NCI-H526 (cell line): Measurements from ENCODE around the gene KCTD11.
"Not testable (repeated sequence)": the region's sequence is repeated elsewhere in the genome, so short reads cannot be mapped to it uniquely, and the experiment has no call there.

Experiments
- DNase-seq, 2 experiments: peaks; one replicate each; lab custom pipeline; 2025; lab: John Stamatoyannopoulos, UW

The KCTD11 gene

DNA sequence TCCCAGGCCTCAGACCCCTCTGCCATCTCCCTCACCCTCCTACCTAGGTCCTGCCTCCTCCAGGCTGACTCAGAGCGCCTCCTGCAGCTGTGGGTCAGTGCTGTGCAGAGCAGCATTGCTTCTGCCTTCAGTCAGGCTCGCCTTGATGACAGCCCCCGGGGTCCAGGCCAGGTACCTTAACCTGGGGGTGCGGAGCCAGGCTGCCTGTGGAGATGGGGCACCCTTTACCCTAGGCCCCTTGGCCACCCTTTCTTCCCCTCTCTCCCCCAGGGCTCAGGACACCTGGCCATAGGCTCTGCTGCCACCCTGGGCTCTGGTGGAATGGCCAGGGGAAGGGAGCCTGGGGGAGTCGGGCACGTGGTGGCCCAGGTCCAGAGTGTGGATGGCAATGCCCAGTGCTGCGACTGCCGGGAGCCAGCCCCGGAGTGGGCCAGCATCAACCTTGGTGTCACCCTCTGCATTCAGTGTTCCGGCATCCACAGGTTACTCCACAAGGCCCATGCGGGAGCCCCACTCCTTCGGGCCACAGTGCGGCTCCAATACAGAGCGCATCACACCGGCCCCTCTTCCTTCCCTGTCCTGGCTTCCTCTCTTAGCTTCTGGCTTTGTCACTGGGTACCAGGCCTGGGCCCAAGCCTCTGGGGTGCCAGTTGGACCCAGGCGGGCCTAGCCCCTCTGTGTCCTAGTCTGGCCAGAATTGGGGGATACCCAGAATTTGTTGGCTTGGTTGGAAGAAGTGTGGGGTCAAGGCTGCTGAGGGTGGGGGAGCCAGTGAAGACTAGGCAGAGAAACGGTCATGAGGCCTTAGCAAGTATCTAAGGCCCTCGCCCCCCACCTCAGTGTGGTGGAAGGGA, 5.0 kb upstream of the KCTD11 start:
- DNase-seq = no peak

DNA sequence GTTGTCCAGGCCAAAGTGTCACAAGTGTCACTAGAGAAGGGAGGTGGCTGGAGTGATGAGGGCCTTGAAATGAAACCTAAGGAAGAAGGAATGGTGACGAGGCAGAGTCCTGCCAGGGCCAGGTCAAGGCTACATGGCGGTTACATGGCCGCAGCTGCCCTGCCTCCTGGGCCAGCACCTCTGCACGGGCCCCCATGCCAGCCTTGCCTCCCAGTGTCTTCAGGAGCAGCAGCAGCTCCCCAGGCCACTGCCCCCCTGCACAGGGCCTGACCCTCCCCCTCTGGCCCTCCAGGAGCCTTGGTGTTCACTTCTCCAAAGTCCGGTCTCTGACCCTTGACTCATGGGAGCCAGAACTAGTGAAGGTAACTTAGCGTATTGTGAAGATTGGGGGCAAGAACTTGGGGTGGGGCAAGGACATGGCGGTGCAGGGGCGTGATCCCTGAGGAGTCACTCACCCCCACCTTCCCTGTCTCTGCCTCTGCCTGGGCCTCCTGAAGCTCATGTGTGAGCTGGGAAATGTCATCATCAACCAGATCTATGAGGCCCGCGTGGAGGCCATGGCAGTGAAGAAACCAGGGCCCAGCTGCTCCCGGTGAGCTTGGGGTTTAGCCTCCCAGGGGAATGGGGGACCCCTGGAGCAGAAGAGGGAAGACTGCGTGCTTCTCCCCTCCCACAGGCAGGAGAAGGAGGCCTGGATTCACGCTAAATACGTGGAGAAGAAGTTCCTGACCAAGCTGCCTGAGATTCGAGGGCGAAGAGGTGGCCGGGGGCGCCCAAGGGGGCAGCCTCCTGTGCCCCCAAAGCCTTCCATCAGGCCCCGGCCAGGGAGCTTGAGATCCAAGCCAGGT, 4.1 kb upstream of the KCTD11 start:
- no peak for DNase-seq

DNA sequence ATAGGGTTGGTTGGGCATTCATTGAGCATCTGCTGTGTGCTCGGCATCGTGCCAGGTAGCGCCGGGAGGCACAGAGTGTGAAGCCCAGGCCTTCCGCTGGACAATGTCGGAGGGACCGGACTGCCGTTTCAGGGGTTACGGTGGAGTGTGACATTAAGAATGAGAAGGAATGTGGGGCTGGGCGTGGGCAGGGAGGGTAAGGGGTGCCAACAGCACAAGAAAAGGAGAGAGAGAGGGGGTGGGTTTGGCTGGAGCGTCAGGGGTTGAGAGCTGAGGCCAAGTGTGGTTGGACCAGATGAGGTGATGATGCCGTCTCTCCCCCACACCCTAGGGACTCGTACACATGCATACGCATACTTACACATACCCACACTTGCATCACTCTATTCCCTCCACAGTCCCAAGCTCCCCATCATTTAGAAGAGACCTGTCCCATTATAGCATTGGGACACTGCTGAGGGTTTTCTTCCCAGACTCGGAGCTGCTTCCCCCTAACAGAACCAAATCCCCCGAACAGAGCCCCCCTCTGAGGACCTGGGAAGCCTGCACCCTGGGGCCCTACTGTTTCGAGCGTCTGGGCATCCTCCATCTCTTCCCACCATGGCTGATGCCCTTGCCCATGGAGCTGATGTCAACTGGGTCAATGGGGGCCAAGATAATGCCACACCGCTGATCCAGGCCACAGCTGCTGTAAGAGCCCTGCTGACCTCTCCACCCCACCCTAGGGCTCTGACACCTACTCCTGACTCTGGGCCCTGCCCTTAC, 3.3 kb upstream of the KCTD11 start:
- DNase-seq = no peak

DNA sequence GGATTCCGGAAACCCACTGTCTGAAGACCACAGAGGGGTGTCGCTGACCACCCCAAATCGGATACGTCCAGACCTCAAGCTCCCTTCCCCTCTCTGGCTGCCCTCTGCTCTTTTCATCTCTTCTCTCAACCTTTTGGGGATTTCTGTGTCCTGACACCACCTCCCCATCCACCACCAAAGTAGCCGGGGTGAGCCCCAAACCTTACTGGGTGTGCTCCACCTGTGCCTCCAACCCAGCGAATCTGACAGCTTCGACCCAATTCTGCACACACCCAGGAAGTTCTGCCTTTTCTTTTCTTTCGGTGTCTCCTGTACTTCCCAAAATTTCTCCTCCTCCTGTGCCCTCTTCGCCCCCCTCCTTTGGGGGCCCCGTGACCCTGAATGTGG, 534 bp downstream of the KCTD11 start:
- DNase-seq = no peak

DNA sequence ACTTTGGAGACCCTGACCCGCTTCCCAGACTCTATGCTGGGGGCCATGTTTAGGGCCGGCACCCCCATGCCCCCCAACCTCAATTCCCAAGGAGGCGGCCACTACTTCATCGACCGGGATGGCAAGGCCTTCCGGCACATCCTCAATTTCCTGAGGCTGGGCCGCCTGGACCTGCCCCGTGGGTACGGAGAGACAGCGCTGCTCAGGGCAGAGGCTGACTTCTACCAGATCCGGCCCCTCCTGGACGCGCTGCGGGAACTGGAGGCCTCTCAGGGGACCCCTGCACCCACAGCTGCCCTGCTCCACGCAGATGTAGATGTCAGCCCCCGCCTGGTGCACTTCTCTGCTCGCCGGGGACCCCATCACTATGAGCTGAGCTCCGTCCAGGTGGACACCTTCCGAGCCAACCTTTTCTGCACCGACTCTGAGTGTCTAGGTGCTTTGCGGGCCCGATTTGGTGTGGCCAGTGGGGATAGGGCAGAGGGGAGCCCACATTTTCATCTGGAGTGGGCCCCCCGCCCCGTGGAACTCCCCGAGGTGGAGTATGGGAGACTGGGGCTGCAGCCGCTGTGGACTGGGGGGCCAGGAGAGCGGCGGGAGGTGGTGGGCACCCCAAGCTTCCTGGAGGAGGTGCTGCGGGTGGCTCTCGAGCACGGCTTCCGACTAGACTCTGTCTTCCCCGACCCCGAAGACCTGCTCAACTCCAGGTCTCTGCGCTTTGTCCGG, 1.1 kb downstream of the KCTD11 start:
- DNase-seq = no peak

DNA sequence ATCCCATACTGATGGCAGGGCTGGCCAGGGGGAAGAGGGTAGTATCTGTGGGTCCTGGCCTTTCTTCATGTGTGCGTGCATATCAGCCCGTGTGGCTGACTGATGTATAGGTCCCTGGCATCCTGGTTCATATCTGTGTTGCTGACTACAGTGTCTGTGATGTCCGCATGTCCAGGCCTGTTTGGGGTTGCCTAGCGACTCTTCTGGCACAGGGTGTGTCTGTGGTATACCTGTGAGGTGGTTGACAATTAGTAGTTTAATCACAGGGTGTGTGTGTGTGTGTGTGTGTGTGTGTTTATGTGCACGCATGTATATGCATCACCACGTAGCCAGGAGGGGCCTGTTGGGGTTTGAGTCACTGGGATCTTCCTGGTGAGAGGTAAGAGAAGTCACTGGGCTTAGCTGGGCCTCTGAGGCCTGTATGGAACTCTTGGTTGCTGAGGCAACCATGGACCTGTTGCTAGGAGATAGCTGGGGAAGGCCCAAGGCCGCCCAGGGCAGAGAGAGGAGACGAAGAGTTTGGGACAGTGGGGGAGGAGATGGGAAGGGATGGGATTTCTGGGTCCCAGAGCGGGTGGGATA, 2.4 kb downstream of the KCTD11 start:
- DNase-seq = peak in 1 of 2 experiments; percentile 22

DNA sequence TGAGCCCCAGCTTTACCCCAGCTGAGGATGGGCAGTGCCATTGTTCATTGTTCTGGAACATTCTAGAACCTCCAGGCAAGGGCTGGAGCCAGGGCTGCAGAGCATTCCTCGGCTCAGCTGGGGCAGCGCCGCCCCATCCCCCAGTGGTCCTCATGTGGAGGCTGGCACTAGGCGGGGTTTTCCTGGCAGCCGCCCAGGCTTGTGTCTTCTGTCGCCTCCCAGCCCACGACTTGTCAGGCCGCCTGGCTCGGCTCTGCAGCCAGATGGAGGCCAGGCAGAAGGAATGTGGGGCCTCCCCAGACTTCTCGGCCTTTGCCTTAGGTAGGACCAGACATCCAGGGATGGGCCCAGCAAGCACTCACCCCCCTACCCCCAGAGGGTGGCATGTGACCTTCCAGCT, 3.1 kb downstream of the KCTD11 start, which contains the start of gene TMEM95:
TSS of gene TMEM95 (plus strand) at position 104 of the 400 bp plus-strand sequence. CDS start at position 153, 49 bp downstream.
- no peak for DNase-seq

DNA sequence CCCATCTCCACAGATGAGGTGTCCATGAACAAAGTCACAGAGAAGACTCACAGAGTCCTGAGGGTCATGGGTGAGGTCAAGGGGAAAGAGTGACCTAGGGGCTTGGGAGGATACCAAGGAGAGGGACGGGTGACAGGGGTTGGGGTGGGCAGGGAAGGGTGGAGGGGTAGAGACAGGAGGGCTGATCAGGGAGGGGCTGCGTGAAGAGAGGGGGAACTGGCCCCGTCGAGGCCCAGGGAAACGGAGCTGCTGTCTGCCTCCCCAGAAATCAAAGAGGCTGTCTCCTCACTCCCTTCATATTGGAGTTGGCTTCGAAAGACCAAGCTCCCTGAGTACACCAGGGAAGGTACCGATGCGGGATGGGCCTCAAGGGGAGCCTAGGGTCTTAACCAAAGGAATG, 3.6 kb downstream of the KCTD11 start:
- no peak for DNase-seq

DNA sequence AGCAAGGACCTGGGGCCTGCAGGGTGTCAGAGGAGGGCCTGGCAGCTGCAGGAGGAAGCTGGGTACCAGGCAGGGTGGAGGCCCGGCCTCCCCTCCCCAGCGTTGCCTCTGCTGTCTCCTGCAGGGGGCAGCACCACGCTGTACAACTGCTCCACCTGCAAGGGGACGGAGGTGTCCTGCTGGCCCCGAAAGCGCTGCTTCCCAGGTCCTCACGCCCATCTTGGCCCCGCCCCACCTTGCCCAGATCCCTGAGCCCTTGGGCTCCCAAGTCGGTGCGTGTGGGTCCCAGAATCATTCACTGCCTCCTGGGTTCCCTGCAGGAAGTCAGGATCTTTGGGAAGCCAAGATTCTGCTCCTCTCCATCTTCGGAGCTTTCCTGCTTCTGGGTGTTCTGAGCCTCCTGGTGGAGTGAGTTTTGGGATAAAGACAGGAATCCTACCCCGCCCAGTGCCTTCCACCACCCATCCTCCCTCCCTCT, 4.1 kb downstream of the KCTD11 start:
- DNase-seq = peak; percentile 37 to 82

DNA sequence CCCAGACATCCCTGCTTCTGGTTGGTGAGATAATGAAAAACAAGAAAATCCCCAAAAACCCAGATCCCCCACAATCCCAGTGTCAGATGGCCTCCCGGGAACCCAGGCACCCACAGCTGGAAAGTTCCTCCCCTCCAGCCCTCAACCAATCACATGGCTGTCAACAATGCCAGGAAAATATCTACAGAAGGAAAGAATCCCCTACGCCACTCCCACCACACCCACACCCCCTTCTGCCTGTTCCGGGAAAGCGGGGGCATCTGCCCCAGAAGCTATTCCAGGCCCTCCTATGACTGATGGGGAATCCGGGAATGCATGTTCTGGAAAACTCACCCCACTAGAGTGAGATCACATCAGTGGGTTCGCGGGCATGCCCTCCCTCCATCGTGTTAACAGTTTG, 4.8 kb downstream of the KCTD11 start:
- no peak for DNase-seq

DNA sequence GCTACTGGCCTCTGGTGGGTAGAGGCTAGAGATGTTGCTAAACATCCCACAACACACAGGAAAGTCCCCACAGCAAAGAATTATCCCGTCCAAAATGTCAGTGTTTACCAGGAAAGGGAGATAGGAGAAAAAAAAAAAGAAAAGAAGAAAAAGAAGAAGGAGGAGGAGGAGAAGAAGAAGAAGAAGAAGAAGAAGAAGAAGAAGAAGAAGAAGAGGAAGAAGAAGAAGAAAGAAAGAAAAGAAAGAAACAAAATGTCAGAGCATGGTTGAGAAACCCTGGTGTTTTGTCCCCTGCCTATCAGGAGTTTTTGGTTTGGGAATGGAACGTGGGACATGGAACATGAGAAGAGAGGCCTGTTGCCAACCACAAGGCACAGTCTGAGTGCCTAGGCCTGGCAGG, 5.4 kb downstream of the KCTD11 start:
- no peak for DNase-seq

DNA sequence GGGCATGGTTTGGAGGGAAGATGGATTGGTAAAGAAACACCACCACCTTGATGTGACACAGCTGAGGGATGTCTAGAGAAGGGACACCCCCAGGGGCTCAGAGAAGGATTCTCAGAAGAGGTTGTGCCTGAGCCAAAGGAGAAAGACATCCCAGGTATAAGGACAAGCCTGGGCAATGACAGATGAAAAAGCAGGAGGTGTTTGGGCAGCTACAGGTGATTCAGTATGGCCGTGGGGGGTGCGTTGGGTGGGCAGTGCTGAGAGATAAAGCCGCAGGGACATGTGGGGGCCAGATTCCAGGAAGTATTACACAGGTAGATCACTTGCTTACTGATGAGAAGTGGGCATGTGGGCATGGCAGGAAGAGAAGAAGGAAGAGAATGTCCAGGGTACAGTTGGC, 9.9 kb downstream of the KCTD11 start:
- DNase-seq = no peak

DNA sequence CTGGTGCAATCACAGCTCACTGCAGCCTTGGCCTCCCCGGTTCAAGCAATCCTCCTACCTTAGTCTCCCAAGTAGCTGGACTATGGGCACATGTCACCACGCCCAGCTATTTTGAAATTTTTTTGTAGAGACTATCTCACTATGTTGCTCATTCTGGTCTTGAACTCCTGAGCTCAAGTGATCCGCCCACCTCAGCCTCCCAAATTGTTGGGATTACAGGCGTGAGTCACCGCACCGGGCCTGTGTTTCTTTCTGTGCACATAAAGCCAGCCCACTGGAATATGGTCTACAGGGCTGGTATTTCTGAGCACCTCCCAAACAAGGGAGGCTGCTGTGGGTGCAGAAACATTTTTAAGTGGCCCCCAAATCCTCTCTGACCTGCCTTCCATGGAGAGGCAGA, 11.3 kb downstream of the KCTD11 start:
- DNase-seq = no peak

DNA sequence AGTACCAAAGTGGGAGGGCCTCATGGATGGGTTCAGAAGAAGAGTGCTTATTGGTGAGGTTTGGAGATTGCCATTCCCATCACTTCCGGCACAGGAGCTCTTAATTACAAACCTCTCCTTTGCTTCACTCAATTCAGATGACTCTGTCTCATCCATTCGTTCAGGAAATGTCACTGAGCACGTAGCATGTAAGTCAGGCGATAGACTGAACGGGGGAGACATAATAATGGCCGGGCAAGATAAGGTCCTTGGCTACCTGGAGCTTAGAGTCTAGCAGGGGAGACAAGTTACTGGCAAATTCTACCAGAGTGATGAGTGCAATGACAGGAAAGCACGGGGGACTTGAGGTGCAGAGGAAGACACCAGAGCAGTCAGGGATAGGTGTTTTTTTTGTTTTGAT, 14.0 kb downstream of the KCTD11 start:
- DNase-seq = not testable (repeated sequence)

DNA sequence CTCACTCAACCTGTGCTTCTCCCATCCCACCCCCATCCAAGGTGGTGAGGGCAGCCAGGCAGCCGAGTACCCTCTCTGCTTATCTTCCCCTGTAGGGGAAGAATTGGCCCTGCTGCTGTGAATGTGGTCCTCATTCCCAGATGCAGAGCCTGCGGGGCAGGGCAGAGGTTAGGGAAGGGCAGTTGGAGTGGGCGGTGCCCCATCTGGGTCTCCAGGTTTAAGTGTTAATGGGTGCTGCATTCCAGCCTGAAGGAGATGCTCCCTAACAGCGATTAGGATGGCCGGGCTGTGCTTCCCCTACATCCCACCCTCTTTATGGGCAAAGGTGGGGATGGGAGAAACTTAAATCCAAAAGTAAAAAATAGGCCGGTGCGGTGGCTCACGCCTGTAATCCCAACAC, 15.1 kb downstream of the KCTD11 start:
- DNase-seq = no peak

DNA sequence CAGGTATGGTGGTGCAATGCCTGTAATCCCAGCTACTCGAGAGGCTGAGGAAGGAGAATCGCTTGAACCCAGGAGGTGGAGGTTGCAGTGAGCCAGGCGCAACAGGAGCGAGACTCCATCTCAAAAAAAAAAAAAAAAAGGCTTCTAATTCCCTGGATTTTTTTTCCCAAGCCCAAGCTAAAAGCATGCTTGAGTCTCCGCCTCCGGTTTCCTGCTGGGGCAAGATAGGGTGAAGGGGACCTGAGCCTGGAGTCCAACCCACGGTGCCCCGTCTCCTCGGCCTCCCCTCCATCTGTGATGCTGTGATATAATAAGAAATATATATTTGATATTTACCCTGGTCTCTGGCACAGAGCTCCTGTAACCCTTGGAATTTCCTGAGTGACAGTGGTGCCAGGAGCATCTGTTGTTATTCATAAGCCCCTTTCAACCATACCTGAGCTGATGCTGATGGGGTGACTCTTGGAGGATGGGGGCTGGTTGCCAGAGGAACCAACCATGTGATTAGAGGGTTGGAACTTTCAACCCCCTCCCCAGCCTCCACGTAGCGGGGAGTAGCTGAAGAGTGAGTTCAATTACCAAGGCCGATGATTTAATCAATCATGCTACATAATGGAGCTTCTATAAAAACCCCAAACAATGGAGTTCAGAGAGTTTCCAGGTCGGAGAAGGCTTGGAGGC, 16.1 kb downstream of the KCTD11 start:
- no peak for DNase-seq

DNA sequence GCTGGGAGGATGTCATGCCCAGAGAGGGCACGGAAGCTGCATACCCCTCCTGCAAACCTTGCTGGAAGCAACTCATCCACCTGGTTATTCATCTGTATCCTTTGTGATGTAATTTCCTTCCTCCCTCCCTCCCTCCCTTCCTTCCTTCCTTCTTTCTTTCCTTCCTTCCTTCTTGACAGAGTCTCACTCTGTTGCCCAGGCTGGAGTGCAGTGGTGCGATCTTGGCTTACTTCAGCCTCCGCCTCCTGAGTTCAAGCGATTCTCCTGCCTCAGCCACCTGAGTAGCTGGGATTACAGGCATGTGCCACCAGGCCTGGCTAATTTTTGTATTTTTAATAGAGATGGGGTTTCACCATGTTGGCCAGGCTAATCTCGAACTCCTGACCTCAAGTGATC, 16.6 kb downstream of the KCTD11 start:
- DNase-seq = not testable (repeated sequence)

DNA sequence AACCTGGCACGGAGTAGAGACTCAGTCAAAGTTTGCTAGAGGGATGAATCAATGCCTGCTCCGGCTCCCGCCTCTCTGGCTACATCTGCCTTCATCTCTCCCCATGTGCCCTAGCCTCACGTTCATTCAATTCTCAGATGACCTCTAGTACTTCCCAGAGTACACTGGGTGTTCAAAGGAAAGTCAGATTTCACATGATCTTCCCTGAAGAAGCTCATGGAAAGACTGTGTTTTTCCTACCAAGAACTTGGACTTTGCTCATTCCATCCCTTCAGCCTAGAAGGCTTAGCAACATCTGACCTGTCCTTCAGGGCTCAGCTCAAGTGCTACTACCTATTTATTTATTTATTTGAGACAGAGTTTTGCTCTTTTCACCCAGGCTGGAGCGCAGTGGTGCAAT, 17.9 kb downstream of the KCTD11 start:
- DNase-seq = no peak

DNA sequence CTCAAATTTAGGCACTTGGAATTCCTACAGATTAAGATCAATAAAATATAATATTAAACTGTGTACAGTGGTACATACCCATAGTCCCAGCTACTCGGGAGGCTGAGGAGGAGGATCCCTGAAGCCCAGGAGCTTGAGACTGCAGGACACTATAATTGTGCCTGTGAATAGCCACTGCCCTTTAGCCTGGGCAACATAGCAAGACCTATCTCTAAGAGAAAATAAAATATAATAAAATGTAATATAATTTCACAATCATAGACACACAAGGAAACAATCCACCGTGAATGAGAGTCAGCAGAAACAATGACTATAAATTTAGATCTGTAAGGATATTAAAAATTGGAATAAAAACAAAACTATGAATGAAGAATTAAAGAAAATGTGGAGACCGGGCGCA, 18.9 kb downstream of the KCTD11 start:
- DNase-seq = no peak

DNA sequence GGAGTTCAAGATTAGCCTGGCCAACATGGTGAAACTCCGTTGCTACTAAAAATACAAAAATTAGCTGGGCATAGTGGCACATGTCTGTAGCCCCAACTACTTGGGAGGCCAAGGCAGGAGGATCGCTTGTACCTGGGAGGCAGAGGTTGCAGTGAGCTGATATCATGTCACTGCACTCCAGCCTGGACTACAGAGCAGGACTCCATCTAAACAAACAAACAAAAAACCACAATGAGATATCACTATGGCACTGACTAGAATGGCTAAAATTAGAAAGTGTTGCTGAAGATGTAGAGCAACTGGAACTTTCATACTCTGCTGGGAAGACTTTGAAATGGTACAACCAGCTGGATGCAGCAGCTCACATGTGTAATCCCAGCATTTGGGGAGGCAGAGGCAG, 22.4 kb downstream of the KCTD11 start:
- no peak for DNase-seq

DNA sequence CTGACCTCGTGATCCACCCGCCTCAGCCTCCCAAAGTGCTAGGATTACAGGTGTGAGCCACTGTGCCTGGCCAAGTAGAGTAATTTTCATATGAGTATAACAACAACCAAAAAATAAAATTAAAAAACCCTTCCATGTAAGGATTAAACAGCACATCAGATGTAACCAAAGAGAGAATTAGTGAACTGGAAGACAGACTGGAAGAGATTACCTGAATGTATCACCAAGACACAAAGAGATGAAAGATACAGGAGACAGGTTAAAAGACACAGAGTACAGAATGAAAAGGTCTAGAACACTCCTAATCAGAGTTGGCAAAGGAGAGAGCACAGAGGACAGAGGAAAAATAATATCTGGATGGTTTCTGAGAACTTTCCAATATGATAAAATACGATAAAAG, 27.2 kb downstream of the KCTD11 start:
- no peak for DNase-seq
